Activated naive CD4-positive, alpha-beta T cell treated with Interleukin-2 at 50 U/mL for 16 hours (primary cell): ENCODE results near the gene EEF1AKMT3.
A peak's percentile ranks its signal among the peaks of the same experiment; 100 is the strongest.

Source experiments
- DNase-seq: peaks from one replicate; pipeline ENCODE4 v3.0.0-alpha.2; 2020

EEF1AKMT3 gene

DNA sequence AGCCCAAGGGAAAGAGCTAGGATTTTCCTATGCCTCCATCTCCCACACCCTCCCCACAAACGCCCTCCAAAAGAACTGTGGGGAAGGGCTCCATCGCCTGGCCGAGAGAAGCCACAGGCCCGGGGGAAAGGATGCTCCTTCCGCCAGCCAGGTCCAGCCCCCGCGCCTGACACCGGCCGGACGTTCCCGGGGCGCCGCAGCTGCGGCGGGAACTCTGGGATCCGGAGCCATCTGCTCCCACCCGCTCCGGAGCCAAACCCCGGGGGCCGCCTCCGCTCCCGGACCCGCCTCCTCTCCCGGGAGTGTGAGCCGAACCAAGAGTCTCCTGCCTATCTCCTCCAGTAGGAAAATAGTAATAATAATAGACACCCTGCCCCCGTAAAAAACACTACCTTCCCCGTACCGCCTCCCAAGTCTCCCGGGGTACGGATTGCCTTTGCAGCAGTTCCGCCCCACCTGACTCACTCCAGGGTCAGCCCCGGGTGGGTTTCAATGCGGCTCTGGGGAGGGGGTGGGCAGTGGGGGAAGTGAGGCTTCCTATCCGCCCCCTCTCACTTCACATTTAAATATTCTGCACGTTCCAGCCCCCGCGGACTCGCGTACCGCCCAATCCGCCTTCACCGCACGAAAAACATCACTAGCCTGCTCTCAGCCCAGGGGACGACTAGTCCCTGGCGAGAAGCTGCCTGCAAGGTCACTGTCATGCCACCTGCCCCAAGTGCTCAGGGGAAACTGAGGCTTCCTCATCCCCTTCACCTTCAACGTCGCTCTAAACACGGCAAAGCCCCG lies 36.3 kb upstream of the EEF1AKMT3 start:
- DNase-seq, result no peak

GRCh38 chr12:57736741-57737466 lies 35.5 kb upstream of the EEF1AKMT3 start:
- DNase-seq, result no peak

DNA sequence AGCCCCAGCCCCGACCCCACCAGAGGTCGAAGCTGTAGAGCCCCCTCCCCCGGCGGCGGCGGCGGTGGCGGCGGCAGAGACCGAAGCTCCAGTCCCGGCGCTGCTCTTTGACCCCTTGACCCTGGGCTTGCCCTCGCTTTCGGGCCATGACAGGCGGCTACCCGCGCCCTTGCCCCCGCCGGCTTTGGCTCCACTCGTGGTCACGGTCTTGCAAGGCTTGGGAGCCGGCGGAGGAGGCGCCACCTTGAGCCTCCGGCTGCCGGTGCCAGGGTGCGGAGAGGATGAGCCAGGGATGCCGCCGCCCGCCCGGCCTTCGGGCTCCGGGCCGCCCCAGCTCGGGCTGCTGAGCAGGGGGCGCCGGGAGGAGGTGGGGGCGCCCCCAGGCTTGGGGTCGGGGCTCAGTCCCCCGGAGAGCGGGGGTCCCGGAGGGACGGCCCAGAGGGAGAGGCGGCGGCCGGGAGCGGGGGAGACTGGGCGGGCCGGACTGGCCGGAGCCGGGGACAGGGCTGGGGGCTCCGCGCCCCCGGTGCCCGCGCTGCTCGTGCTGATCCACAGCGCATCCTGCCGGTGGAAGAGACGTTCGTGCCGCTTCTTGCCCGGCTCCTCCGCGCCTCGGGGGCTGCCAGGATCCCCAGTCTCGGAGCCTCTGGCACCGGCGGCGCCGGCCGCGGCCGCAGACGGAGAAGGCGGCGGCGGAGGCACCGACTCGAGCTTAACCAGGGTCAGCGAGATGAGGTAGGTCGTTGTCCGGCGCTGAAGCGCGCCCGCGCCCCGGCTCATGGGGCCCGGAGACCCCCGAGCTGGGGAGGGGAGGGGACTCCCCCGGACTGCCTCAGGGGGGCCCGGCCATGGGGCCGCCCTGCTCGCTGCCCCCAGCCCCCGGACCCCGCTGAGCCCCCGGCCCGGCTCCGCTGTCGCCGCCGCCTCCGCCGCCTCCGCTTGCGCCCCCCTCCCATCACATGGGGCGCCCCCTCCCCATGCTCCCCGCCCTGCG lies 34.6 kb upstream of the EEF1AKMT3 start:
- DNase-seq, result no peak

- no peak for DNase-seq
Observed at GRCh38 chr12:57738661-57739237, 33.7 kb upstream of the EEF1AKMT3 start, which contains the start of gene AGAP2. Gene AGAP2 (minus strand): TSS chr12:57738742. CDS start chr12:57738246, 496 bp downstream.

GRCh38 chr12:57739387-57739786 lies 33.0 kb upstream of the EEF1AKMT3 start:
- DNase-seq, result no peak

- no peak for DNase-seq
Observed at GRCh38 chr12:57739914-57740538, 32.4 kb upstream of the EEF1AKMT3 start.

DNA sequence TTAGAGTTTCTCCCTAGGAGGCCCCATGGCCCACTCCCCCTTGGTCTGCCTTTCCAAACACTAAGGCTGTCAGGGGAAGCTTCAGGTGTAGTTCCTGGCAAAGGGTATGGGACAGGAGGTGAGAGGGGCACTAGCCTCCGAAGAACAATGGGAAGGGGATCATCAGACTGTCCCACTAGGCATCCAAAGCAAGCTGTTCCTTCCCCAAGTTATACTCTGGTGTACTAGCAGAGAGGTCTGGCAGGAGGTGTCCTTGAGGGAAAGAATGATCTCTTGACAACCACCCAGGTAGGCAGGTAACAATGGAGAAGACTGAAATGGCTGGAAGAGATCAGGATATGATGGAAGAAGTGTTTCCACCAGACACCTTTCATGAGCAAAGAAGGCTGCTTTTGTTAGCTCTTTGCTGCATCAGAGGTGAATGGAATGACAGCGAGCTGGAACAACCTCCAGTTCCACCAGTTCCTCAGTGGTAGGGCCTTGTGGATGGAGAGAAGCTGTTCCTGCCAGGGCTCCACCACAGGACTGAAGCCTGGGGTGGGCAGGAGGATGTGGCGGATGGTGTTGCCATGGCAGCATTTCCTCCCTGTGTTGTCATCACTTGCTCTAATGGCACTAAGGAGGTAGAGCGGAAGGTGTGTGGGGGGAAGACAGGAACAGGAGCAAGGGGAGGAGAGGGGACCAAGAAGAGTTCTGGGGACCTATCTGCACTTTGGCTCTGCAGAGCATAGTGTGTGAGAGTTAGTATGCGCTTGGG lies 31.6 kb upstream of the EEF1AKMT3 start:
- peak; percentile 77 for DNase-seq

DNA sequence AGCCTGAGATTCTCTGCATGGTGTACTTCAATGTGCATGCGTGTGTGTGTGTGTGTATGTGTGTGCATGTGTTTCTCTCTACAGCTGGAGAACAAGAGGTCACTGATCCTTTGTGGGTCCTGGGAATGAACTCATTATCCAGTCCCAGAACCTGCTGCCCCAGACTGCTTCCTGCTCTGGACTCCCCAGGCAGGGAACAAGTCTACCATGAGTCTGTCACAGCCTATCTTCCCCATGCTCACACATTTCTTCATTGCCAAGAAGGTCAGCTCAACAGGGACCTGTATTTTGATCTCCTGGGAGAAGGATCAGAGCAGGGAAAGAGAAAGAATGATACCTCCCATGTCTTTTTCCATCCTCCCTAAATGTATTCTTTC lies 31.0 kb upstream of the EEF1AKMT3 start:
- no peak for DNase-seq

DNA sequence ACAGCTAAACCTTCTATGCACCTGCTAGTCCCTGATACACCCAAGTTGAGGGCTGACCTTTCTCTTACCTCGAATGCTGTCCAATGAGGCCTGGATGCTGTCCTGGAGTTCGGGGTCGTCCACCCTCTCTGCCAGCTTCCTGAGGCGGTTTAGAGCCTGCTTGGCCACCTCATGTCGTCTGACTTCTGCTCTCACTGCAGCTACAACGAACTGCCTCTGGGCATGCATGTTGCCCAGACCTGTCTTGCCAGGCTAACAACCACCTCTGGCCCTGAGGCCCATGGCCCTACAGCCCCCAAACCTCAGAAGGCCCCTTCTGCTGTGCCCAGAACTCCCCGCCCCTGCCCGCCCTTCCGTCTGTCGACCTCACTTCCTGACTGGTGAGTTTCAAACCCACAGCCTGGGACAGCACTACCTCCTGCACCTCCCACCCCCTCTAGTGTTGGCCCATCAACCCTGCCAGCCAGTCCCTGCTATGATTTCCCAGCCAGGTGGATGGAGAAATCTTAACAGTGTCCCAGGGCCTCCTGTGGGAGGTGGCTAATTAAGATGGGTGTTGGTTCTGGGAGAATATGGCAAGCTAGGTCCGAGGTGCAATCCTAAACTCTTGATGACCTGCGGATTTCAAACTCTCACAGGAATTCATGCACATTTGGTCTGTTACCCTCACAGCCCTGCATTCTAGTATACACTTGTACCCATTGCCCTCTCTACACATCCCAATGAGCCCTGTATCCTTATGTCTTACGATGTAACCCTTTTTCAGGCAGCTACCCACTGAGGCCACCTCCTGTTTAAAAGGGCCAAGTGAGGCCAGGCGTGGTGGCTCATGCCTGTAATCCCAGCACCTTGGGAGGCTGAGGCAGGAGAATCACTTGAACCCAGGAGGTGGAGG lies 30.3 kb upstream of the EEF1AKMT3 start:
- peak; percentile 80 for DNase-seq

GRCh38 chr12:57743769-57744168 lies 28.6 kb upstream of the EEF1AKMT3 start:
- DNase-seq, result no peak

DNA sequence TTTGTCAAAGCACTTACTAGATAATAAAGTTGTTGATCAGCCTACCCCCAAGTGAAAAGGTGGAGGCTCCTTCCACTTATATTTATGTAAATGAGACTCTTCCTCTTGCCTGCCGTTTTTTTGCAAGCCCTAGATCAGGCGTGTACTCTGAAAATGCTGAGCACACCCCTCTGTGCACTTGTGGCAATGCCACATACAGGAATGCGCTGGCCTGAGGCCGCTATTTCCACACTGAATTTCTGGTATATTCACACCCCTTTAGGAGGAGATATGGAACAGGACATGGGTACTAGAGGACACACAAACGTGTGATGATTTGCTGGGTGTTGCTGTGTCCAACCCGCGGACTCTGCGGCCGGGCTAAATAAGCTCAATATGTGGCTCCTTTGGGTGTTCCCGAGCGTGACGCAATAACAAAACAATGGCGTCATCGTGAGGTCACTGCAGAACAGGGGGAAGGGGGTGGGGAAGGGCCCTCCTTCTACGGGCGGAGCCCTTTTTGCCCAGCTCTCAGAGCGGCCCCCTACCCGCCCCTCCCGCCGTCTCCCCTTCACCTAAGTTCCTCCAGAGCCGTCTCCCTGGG lies 28.1 kb upstream of the EEF1AKMT3 start:
- DNase-seq, result peak; percentile 71

- DNase-seq, result peak; percentile 94
Observed at GRCh38 chr12:57744777-57745484, 27.5 kb upstream of the EEF1AKMT3 start, which contains the start of gene TSPAN31. Gene TSPAN31 (plus strand): TSS chr12:57745039. CDS start chr12:57745155, 116 bp downstream.

DNA sequence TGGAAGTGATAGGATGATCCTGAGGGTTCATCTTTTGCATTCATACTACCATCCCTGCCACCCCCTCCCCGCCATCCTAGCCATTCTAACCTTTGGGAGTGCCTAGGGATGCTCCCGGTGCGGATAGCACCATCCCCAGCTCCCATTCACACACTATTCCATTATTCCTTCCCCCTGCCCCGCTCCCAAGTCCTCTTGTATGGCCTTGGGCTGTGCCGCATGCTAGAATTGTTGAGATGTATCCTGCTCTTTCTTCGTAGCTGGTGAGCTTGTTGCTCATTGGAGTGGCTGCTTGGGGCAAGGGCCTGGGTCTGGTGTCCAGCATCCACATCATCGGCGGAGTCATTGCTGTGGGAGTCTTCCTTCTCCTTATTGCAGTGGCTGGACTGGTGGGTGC lies 26.9 kb upstream of the EEF1AKMT3 start:
- no peak for DNase-seq

GRCh38 chr12:57746025-57746424 lies 26.4 kb upstream of the EEF1AKMT3 start:
- no peak for DNase-seq

DNA sequence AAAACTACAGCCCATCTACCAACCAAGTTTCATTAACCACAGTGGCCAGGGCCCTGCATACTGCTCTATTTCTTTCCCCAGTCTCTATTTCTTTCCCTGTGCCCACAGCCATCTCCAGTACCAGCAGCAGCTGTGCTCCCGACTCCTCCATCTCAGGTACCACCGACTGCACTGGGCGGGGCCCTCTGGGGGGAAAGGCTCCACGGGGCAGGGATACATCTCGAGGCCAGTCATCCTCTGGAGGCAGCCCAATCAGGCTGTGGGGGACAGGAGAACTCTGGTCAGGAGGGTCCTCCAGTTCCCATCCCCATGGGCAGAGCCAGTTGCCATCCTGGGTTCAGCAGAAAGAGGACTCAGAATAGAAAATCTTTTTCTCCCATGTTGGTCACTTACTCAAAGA lies 23.4 kb upstream of the EEF1AKMT3 start:
- no peak for DNase-seq

DNA sequence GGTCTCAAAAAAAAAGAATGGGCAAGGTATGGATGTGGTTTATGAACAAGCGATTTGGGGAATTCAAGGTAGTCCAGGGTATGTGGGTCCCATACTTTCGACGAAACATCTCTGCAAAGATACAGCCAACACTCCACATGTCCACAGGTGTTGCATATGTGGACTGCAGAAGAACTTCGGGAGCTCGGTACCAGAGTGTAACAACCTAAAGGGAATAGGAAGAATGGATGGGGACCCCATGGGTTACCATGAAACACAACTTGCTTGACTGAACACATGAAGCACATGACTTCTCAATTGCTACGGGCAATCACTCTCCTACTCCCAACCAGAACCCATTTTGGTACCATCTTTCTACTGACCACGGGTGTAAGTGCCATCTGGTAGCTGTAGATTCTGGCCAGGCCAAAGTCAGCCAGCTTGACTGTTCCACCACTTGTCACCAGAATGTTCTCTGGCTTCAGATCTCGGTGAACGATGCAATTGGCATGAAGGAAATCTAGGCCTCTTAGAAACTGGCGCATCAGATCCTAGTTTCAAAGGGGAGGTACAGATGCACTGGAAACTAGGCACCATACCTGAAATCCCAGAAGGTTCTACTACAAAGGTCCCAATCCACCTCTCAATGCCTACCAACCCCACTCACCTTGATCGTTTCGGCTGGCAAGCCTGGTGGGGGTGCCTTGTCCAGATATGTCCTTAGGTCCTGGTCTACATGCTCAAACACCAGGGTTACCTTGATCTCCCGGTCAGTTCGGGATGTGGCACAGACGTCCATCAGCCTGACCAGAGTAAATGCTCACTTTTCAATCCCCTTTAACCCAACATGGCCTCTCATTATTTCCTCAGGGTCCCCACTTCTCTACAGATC lies 21.6 kb upstream of the EEF1AKMT3 start:
- no peak for DNase-seq

DNA sequence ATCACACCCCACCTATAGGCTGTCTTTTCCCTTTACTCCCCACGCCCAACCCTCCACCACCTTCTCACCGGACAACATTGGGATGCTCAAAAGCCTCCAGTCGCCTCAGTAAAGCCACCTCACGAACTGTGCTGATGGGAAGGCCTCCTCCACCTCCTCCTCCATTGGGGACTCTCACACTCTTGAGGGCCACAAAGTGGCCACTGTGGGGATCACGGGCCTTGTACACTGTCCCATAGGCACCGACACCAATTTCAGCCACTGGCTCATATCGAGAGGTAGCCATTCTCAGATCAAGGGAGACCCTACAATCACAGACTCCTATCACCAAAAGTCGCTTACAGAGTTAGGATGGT lies 21.0 kb upstream of the EEF1AKMT3 start:
- no peak for DNase-seq
